Measurements from ENCODE around the gene UAP1L1.
"Not testable (repeated sequence)": the region's sequence is repeated elsewhere in the genome, so short reads cannot be mapped to it uniquely, and the experiment has no call there.

DNA sequence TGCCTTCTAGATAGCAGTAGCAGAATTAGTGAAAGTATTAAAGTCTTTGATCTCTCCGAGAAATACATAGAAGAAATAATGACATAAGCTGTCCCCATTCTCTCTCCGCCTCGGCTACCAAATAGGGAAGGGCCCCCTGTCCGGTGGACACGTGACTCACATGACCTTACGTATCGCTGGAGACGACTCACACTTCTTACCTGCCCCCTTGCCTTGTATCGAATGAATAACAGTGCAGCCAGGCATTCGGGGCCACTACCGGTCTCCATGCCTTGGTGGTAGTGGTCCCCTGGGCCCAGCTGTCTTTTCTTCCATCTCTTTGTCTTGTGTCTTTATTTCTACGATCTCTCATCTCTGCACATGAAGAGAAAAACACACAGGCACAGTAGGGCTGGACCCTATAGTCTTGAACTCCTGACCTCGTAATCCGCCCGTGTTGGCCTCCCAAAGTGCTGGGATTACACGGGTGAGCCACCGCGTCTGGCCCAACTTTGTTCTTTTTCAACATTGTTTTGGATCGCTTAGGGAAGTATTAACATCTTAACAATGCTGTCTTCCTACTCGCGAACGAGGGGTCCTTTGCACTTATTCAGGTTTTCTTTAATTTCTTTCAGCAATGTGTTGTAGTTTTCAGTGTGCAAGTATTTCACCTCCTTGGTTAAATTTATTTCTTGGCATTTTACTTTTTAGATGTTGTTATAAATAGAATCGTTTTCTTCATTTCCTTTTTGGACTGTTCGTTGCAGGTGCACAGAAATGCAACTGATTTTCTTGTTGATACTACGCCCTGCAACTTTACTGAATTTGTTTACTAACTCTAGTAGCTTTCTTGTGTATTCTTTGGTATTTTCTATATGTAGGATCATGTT lies 44.8 kb downstream of the UAP1L1 start:
- not testable (repeated sequence) for TF ChIP-seq POLR2A, POLR2AphosphoS5 (IDR thresholded peaks at IDR 0.05; ENCODE audit: low read depth, low read length)

All from GM12891 (cell line).